Liver (tissue), 9 donors: ENCODE data around the gene GPR82. TPM values are rescaled to one million over a fixed set of nuclear protein-coding genes. Genes with fewer than 3 reads are reported as not detected.

ENCODE experiments used
- DNase-seq: peaks from one replicate; pipeline ENCODE4 v3.0.0-alpha.2; 2017; ENCODE audit warnings: low spot score
- H3K27ac ChIP-seq, 2 donors: one replicate each; pipeline ENCODE4 v1.7.0; 2013; ENCODE audit warnings: inconsistent platforms in 2 of 2, low read length in 2 of 2, control low read depth in 1 of 2, low read depth in 1 of 2, mild to moderate bottlenecking in 1 of 2
- H3K27me3 ChIP-seq, 4 donors: one replicate each; pipeline versions ENCODE4 v1.6.1 to v1.7.0; 2013; ENCODE audit warnings: low read length in 3 of 4, inconsistent platforms in 1 of 4, mild to moderate bottlenecking in 1 of 4, moderate library complexity in 1 of 4; ENCODE audit not compliant: control insufficient read depth in 4 of 4, insufficient read depth in 4 of 4
- H3K36me3 ChIP-seq, 4 donors: one replicate each; pipeline versions ENCODE4 v1.6.1 to v1.7.0; 2013; ENCODE audit warnings: low read length in 3 of 4, mild to moderate bottlenecking in 3 of 4, low read depth in 1 of 4, moderate library complexity in 1 of 4; ENCODE audit not compliant: control insufficient read depth in 4 of 4, insufficient read depth in 3 of 4
- H3K4me1 ChIP-seq, 4 donors: one replicate each; pipeline versions ENCODE4 v1.6.1 to v1.7.0; 2013; ENCODE audit warnings: low read length in 3 of 4, mild to moderate bottlenecking in 3 of 4, moderate library complexity in 1 of 4; ENCODE audit not compliant: control insufficient read depth in 4 of 4, insufficient read depth in 4 of 4
- H3K4me3 ChIP-seq, 3 donors: one replicate each; pipeline versions ENCODE4 v1.6.1 to v1.7.0; 2013; ENCODE audit warnings: low read length in 3 of 3, control low read depth in 1 of 3, low read depth in 1 of 3, mild to moderate bottlenecking in 1 of 3
- H3K9ac ChIP-seq, 2 donors: one replicate each; pipeline ENCODE4 v1.7.0; 2013; ENCODE audit warnings: low read length in 2 of 2, mild to moderate bottlenecking in 2 of 2, moderate library complexity in 2 of 2, control low read depth in 1 of 2, low read depth in 1 of 2
- H3K9me3 ChIP-seq, 4 donors: one replicate each; pipeline versions ENCODE4 v1.6.1 to v1.7.0; 2013; ENCODE audit warnings: low read length in 3 of 4; ENCODE audit not compliant: control insufficient read depth in 4 of 4
- ATF3 ChIP-seq: IDR thresholded peaks from 2 replicates; pipeline ENCODE4 v1.6.1; 2016; ENCODE audit warnings: antibody characterized with exemption
- CTCF ChIP-seq: fragments of 150-350 bp; IDR thresholded peaks from 2 replicates; pipeline ENCODE4 v1.5.1; 2017; ENCODE audit warnings: improper control_type of control experiment, low read depth, low read length; ENCODE audit not compliant: missing input control
- EGR1 ChIP-seq, 2 donors: IDR thresholded peaks; 2 replicates each; pipeline ENCODE4 v1.6.1; 2016 to 2018; ENCODE audit warnings: antibody characterized with exemption in 2 of 2, low read depth in 2 of 2
- FOXA1 ChIP-seq: IDR thresholded peaks from 2 replicates; pipeline ENCODE4 v1.6.1; 2016; ENCODE audit warnings: antibody characterized with exemption
- FOXA2 ChIP-seq: IDR thresholded peaks from 2 replicates; pipeline ENCODE4 v1.6.1; 2016; ENCODE audit warnings: antibody characterized with exemption
- GABPA ChIP-seq, 2 donors: IDR thresholded peaks in 1 of 2; conservative IDR thresholded peaks in 1 of 2; 2 replicates each; pipeline ENCODE4 v1.6.1; 2016; ENCODE audit warnings: antibody characterized with exemption in 2 of 2, mild to moderate bottlenecking in 1 of 2, moderate library complexity in 1 of 2
- HNF4A ChIP-seq, 2 donors: conservative IDR thresholded peaks; 2 replicates each; pipeline ENCODE4 v1.6.1; 2016; ENCODE audit warnings: antibody characterized with exemption in 2 of 2, mild to moderate bottlenecking in 2 of 2
- HNF4G ChIP-seq: IDR thresholded peaks from 2 replicates; pipeline ENCODE4 v1.6.1; 2016; ENCODE audit warnings: antibody characterized with exemption
- JUND ChIP-seq, 2 donors: IDR thresholded peaks; 2 replicates each; pipeline ENCODE4 v1.6.1; 2016; ENCODE audit warnings: antibody characterized with exemption in 2 of 2
- MAX ChIP-seq: IDR thresholded peaks from 2 replicates; pipeline ENCODE4 v1.6.1; 2016; ENCODE audit warnings: antibody characterized with exemption
- NR2F2 ChIP-seq: IDR thresholded peaks from 2 replicates; pipeline ENCODE4 v1.6.1; 2016; ENCODE audit warnings: antibody characterized with exemption
- RAD21 ChIP-seq, 2 donors: IDR thresholded peaks; 2 replicates each; pipeline ENCODE4 v1.6.1; 2016; ENCODE audit warnings: antibody characterized with exemption in 2 of 2, mild to moderate bottlenecking in 2 of 2
- REST ChIP-seq: IDR thresholded peaks from 2 replicates; pipeline ENCODE4 v1.6.1; 2016; ENCODE audit warnings: antibody characterized with exemption, mild to moderate bottlenecking
- RXRA ChIP-seq, 2 donors: IDR thresholded peaks; 2 replicates each; pipeline ENCODE4 v1.6.1; 2017 to 2018; ENCODE audit warnings: antibody characterized with exemption in 2 of 2, mild to moderate bottlenecking in 1 of 2
- SP1 ChIP-seq: IDR thresholded peaks from 2 replicates; pipeline ENCODE4 v1.6.1; 2018; ENCODE audit warnings: antibody characterized with exemption, mild to moderate bottlenecking
- TAF1 ChIP-seq: conservative IDR thresholded peaks from 2 replicates; pipeline ENCODE4 v1.6.1; 2016; ENCODE audit warnings: antibody characterized with exemption, mild to moderate bottlenecking
- YY1 ChIP-seq: IDR thresholded peaks from 2 replicates; pipeline ENCODE4 v1.6.1; 2016; ENCODE audit warnings: antibody characterized with exemption, mild to moderate bottlenecking
- ZBTB33 ChIP-seq: IDR thresholded peaks from 2 replicates; pipeline ENCODE4 v1.6.1; 2016; ENCODE audit warnings: antibody characterized with exemption
- WGBS: extraction: QIAGEN DNeasy Blood & Tissue Kit; methylation state at CpG from one replicate; pipeline ENCODE4 v1.1.7; 2013; 5-methylcytosine and 5-hydroxymethylcytosine counted together
- polyA plus RNA-seq, 2 donors: library from polyadenylated mRNA; stranded (reverse) in 1 of 2; unstranded in 1 of 2; fragments of 200-250 nt in 1 of 2; fragments of >200 nt in 1 of 2; fragmentation: Nextera tagmentation in 1 of 2; extraction: Ambion mirVana in 1 of 2; gene quantifications; one replicate each; pipeline versions ENCODE4 v1.2.1 to v1.2.3, GENCODE V29; 2013 to 2015
- total RNA-seq, 2 donors: library from RNA; depleted of rRNA; stranded (reverse); fragments of >200 nt; gene quantifications; one replicate each; pipeline ENCODE4 v1.2.3, GENCODE V29; 2014
- donor health status: healthy.
- donor health status: healthy.
- donor health status: healthy.
- donor health status: healthy.
- donor health status: healthy.

GPR82 gene
- total and polyA plus RNA-seq, 4 donors: 0.14 to 0.67 (median 0.60) TPM

- no peak overlapping the region for H3K4me3 ChIP-seq
- H3K9ac ChIP-seq: no peak overlapping the region
- no peaks in the 10 kb centered on the region for H3K36me3 ChIP-seq
- WGBS: 95% methylated on average over 7 of the region's 7 CpGs
- no peak for TF ChIP-seq HNF4G
- TF ChIP-seq SP1: no peak
- no peaks in the 10 kb centered on the region for H3K9me3 ChIP-seq
- H3K4me1 ChIP-seq: peaks cover 0 to 1% (median 0%) of the 10 kb centered on the region in 4 donors
- no peak overlapping the region for H3K27ac ChIP-seq
- no peak for DNase-seq
- H3K27me3 ChIP-seq: no peaks in the 10 kb centered on the region
These were observed 28.6 kb upstream of the GPR82 start for GRCh38 chrX:41695426-41695825.

GRCh38 chrX:41703574-41704029 is 20.4 kb upstream of the GPR82 start:
- Histone ChIP-seq H3K4me3 (no peak overlapping the region), H3K4me1 (no peaks in the 10 kb centered on the region), H3K9ac (no peak overlapping the region), H3K27me3 (no peaks in the 10 kb centered on the region), H3K27ac (no peak overlapping the region), H3K36me3 (no peaks in the 10 kb centered on the region), H3K9me3 (no peaks in the 10 kb centered on the region)
- no peak for DNase-seq
- TF ChIP-seq HNF4A (conservative IDR thresholded peaks at IDR 0.05) (no peak), HNF4G (no peak), SP1 (no peak), TAF1 (no peak), MAX (no peak)

GRCh38 chrX:41705042-41705441 is 18.9 kb upstream of the GPR82 start:
- H3K9me3 ChIP-seq: no peaks in the 10 kb centered on the region
- H3K27me3 ChIP-seq: no peaks in the 10 kb centered on the region
- no peak overlapping the region for H3K4me3 ChIP-seq
- H3K27ac ChIP-seq: no peak overlapping the region
- TF ChIP-seq MAX: no peak
- TF ChIP-seq HNF4A (conservative IDR thresholded peaks at IDR 0.05): no peak
- TF ChIP-seq FOXA1: no peak
- TF ChIP-seq JUND (IDR thresholded peaks at IDR 0.05): no peak
- no peak for TF ChIP-seq ATF3
- TF ChIP-seq EGR1 (IDR thresholded peaks at IDR 0.05; ENCODE audit: low read depth in 2 of 2): no peak
- no peak for TF ChIP-seq YY1
- no peak for TF ChIP-seq CTCF
- TF ChIP-seq RXRA (IDR thresholded peaks at IDR 0.05): no peak
- no peak for TF ChIP-seq NR2F2
- TF ChIP-seq ZBTB33: no peak
- TF ChIP-seq GABPA (IDR thresholded peaks at IDR 0.05 in 1 of 2, conservative IDR thresholded peaks at IDR 0.05 in 1 of 2): no peak
- no peak for TF ChIP-seq RAD21 (IDR thresholded peaks at IDR 0.05)
- no peak for TF ChIP-seq SP1
- no peak for TF ChIP-seq FOXA2
- TF ChIP-seq REST: no peak
- no peak for TF ChIP-seq TAF1
- TF ChIP-seq HNF4G: no peak
- no peaks in the 10 kb centered on the region for H3K4me1 ChIP-seq
- DNase-seq: no peak
- WGBS: 100% methylated on average over 1 of the region's 1 CpG
- no peak overlapping the region for H3K9ac ChIP-seq
- H3K36me3 ChIP-seq: no peaks in the 10 kb centered on the region
